ENCODE results near the gene CPZ.

DNA sequence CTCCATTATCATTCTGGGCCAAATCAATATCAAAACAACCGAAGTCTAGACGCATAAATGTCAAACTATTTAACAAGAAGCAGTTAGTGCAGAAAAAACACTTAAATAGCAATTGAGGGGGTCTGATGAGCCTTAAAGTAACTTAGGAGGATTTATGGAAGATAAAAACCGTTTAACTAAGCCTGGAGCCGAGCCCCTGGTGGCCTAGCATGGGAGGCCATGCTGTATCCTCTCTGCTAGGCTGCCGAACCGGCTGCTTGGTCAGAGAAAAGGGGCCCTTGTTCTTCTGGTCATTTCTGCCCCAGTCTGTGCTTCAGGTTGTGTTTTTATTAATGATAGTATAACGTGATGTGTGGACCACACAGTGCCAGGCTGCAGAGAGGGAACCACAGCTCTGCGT, 72.4 kb downstream of the CPZ start:
- TF ChIP-seq, protein P1, sequence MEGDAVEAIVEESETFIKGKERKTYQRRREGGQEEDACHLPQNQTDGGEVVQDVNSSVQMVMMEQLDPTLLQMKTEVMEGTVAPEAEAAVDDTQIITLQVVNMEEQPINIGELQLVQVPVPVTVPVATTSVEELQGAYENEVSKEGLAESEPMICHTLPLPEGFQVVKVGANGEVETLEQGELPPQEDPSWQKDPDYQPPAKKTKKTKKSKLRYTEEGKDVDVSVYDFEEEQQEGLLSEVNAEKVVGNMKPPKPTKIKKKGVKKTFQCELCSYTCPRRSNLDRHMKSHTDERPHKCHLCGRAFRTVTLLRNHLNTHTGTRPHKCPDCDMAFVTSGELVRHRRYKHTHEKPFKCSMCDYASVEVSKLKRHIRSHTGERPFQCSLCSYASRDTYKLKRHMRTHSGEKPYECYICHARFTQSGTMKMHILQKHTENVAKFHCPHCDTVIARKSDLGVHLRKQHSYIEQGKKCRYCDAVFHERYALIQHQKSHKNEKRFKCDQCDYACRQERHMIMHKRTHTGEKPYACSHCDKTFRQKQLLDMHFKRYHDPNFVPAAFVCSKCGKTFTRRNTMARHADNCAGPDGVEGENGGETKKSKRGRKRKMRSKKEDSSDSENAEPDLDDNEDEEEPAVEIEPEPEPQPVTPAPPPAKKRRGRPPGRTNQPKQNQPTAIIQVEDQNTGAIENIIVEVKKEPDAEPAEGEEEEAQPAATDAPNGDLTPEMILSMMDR (IDR thresholded peaks at IDR 0.05): no peak
- no peak for TF ChIP-seq POLR2A (IDR thresholded peaks at IDR 0.05)

All from thyroid gland (tissue), 4 donors.